8988T (cell line): ENCODE measurements around the gene ECEL1.
"Not testable (repeated sequence)": the region's sequence is repeated elsewhere in the genome, so short reads cannot be mapped to it uniquely, and the experiment has no call there.

Experiments
- DNase-seq: peaks from one replicate; pipeline ENCODE4 v3.0.0; 2011

Gene ECEL1

DNA sequence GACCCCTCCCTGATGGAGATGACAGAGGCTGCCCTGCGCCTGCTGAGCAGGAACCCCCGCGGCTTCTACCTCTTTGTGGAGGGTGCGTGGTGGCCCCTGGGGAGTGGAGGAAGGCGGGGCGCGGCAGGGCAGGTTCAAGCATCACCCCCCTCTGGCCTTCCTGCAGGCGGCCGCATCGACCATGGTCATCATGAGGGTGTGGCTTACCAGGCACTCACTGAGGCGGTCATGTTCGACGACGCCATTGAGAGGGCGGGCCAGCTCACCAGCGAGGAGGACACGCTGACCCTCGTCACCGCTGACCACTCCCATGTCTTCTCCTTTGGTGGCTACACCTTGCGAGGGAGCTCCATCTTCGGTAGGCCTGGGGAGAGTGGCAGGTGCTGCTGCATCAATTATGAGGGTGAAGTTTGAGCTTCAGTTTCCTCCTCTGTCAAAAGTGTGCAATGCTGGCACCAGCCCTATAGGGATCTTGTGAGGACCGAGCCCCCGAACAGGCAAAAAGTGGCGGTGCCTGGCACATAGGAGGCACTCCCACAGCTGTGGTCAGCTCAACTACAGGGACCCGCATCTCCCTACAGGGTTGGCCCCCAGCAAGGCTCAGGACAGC is 29.5 kb downstream of the ECEL1 start:
- peak; percentile 3 for DNase-seq

DNA sequence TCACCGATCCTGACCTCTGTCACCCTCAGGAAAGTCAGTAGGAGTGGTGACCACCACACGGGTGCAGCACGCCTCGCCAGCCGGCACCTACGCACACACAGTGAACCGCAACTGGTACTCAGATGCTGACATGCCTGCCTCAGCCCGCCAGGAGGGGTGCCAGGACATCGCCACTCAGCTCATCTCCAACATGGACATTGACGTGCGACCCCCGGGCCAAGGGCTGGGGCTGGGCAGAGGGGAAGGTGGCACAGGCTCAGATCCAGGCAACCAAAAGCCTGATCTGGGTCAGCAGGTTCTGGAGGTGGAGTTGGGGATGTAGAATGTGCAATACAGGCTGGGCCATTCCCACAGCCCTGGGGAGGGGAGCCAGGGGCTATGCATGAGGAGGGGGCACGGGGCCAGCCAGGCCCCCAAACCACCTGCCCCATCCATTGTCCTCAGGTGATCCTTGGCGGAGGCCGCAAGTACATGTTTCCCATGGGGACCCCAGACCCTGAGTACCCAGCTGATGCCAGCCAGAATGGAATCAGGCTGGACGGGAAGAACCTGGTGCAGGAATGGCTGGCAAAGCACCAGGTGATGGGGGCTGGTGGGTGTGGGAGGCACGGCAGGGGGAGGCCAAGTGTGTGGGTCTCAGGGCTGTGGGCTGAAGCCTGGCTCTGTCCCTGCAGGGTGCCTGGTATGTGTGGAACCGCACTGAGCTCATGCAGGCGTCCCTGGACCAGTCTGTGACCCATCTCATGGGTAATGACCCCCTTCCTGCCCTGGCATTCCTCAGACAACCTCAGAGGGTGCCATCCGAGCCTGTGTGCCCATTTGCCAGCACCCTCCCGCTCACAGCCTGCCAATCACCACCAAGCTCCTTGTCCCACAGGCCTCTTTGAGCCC is 30.3 kb downstream of the ECEL1 start:
- DNase-seq = peak; percentile 13

DNA sequence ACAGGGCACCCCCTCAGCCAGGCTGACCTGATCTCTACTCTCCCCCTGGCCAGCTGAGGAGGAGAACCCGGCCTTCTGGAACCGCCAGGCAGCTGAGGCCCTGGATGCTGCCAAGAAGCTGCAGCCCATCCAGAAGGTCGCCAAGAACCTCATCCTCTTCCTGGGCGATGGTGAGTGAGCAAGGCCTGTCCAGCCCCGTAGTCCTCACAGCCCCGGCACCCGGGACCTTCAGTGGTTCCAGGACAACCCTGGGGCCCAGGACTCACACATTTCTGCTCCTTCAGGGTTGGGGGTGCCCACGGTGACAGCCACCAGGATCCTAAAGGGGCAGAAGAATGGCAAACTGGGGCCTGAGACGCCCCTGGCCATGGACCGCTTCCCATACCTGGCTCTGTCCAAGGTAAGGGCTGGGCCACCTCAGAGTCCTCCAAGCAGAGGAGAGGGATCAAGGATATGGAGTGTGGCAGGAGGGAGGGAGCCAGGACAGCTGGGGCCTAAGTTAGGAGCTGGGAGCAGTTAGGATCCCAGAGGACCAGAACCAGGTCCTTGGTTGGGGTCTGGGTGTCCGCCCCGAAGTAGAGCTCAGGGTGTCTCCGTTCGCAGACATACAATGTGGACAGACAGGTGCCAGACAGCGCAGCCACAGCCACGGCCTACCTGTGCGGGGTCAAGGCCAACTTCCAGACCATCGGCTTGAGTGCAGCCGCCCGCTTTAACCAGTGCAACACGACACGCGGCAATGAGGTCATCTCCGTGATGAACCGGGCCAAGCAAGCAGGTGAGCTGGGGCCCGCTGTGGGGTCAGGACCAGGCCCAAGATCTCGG is 31.1 kb downstream of the ECEL1 start:
- DNase-seq = peak; percentile 9

DNA sequence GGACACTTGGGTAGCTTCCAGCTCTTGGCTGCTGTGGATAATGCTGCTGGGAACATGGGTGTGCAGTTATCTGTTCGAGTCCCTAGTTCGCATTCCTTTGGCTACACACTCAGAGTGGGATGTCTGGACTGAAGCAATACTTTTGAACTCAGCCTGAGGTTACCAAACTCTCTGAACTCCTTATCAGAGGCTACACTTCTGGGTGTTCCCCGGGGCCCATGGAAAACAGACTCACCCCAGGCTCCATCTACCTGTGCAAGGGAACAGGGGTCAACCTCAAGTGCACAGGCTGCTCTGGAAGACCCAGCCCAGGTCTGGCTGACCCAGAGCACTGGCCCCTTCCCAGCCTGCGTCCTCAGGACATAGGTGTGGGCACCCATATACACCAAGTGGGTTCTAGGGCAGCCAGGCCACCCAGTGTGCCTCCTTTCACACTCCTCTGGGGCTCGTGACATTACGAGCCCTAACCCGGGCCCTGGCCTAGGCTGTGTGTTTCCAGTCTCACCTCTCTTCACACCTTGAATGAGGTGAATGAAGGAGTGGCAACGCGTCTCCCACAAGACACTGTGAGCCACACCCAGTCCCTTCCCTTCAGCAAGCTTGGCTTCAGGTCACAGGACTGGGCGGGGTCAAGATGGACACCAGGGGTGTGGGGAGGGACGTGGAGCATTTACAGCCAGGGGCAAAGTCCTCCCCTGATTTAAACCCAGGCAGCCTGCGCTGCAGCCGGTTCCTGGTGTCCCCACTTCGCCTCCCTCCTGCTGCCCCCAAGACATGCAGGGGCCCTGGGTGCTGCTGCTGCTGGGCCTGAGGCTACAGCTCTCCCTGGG is 32.0 kb downstream of the ECEL1 start, which contains the start of gene ALPI:
TSS of gene ALPI (plus strand) at position 728 of the 830 bp plus-strand sequence. CDS start at position 775, 47 bp downstream.
- peak; percentile 24 for DNase-seq

DNA sequence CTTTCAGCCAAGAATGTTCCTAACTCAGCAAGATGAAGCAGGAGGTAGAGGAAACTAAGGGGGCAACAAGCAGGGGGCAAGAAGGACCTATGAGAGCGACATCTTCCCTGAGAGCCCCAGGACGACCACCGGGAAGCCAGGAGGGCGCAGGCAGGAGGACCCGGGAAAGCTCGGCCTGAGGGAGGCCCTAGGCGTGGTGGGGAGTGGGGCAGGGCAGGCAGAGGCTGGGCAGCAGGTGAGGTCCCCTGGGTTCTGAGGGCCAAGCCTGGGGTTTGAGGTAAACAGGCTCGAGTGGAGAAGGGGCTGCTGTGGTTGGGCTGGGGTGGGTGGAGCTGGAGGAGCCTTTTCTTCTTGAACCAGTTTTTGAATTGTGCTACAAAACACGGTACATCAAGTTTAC is 33.0 kb downstream of the ECEL1 start:
- DNase-seq = no peak

DNA sequence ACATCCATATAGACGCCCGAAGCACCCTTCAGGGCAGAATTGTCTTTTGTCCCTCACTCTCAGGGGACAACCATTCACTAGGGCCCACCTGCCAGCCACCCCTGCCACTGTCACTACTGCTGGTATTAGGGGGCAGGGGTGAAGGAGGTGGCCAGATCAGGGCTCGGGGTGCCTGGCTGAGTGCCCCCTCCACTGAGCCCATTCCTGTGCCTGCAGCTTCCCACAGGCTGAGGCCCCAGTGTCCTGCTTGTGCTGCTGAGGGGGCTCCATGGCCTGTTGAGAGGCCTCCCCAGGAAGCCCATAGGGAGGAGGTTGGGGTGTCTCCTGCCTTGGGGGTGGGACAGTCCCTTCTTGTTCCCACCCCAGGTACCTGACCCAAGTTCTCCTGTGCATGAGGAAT is 36.0 kb downstream of the ECEL1 start:
- peak; percentile 13 for DNase-seq

DNA sequence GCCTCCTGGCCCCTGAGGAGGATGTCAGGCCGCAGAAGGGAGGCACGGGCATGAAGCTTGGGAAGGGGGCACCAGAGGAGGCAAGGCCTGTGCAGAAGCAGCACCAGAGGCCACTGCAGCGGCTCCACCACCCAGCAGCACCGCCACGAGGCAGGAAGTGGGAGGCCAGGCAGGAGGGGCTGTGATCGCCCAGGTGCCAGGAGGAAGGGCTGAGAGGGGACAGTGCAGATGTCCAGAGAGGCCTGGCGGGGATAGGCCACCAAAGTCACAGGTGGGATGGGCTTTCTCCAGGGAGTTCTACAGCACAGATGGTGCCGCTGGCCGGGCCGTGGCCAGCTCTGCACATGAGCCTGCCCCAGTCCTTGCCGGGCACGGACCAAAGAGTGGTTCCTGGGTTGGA is 37.7 kb downstream of the ECEL1 start:
- no peak for DNase-seq

DNA sequence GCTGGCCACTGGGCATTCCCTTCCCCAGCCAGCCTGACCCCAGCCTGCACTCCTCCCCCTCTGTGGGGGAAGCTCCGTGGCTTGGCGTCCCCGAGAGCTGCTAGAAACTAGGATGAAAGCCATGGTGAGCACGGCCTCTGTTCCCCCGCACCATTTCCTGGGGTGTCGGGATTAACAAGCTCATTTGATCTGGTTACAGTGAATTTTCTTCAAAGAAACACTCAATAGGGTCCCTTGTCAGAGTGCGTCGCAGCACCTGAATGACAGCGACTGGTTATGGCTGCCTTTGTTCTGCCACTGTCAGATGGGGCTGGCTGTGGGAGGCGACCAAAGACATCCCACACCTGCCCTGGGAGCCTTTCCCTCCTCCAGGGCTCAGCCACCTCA is 39.3 kb downstream of the ECEL1 start:
- DNase-seq = no peak

DNA sequence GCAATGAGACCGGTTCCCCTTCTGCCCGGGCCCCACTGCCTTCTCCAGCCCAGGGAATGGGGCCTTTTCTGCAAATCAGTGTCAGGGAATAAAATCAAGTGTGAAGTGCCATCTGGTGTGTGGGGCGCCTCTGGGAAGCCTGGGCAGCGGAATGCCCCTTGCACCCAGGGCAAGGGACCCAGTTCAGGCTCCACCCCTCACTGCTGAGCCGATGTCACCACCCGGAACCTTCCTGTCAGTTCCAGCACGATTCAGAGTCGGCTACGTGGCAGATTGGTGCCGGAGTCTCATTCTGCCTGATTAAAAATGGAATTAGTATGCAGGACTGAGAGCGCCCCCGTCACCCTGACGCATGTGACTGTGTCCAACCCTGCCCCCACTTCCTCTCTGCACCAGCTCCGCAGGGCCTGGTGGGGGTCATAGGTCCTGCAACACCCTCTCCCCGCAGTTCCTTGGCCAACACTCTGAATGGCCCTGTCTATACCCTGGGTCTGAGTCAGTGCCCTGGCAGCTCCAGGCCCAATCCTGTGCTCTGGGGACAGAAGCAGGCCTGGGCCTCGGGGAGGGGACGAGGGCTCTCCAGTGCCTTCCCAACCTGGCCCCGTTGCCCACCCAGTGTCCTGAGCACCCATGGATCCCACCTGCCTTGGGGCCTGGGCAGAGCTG is 39.9 kb downstream of the ECEL1 start:
- no peak for DNase-seq

DNA sequence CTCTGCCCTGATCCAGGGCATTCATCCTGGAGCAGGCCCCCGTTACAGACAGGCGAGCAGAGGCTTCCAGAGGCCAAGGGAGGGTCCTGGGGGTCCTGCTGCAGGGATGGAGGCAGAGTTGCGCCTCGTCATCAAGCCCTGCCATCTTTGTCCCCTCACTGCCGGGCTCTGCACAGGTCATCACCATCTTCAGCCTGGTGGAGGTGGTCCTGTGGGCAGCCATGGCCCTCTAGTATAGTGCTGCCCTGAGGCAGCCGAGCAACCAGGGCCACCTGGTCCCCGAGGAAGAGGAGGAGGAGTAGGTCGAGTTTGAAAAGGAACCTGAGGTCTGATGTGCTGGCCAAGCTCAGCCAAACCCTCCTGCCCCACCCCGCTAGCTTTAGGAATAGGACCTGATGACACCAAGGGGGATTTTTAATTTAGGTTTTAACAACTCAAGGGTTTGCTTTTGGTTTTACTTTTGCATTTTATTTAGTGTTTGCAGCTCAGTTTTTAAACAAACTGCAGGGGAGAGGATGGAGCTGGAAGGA is 40.5 kb downstream of the ECEL1 start:
- no peak for DNase-seq

DNA sequence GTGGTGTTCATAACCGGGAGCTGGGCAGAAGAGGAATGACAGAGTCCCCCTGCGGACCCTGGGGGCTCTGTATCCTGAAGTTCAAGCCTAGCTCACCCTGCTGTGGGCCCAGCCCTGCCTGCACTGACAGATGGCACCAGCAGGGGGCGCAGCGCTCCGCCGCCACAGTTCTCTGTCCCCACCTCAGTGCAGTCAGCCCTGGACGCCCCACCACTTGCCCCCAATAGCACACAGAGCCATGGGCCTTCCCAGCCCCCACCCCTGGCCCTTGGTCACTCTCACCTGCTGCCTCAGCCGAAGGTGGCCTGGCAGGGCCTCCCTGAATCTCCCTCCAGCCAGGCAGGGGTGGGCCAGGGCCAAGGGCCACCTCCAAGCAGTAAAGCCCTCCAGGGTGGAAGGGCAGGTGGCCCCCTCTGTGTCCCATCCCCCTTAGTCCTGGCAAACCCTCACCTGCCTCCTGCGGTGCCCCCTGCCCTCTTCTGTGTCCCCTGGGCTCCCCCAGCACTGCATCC is 41.3 kb downstream of the ECEL1 start:
- not testable (repeated sequence) for DNase-seq

DNA sequence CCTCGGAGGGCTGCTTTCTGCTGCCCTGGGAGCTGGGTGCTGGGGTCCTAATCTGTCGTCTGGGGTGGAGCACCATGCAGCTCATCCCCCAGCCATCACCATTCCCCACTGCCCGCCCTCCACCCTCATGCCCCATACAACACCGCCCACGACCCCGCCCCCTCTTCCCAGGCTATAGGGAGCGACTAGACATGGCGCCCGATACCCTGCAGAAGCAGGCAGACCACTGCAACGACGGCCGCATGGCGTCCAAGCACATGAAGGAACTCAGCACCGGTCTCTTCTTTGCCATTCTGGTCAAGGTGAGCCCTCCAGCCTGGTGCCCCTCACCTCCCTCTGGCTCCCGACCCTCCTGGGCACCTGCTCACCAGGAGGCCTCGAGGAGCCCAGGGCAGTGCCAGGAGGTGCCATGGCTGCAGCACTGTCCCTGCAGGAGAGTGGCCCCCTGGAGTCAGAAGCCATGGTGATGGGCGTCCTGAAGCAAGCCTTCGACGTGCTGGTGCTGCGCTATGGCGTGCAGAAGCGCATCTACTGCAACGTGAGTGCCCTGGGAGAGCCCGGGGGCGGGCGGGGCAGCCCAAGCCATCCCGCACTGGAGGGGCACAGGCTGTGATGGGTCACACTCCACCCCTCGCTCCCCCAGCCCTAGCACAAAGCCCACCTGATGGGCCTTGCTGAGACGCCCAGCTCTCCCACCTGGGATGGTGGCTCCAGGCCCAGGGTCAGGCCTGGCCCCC is 42.3 kb downstream of the ECEL1 start:
- DNase-seq = not testable (repeated sequence)

DNA sequence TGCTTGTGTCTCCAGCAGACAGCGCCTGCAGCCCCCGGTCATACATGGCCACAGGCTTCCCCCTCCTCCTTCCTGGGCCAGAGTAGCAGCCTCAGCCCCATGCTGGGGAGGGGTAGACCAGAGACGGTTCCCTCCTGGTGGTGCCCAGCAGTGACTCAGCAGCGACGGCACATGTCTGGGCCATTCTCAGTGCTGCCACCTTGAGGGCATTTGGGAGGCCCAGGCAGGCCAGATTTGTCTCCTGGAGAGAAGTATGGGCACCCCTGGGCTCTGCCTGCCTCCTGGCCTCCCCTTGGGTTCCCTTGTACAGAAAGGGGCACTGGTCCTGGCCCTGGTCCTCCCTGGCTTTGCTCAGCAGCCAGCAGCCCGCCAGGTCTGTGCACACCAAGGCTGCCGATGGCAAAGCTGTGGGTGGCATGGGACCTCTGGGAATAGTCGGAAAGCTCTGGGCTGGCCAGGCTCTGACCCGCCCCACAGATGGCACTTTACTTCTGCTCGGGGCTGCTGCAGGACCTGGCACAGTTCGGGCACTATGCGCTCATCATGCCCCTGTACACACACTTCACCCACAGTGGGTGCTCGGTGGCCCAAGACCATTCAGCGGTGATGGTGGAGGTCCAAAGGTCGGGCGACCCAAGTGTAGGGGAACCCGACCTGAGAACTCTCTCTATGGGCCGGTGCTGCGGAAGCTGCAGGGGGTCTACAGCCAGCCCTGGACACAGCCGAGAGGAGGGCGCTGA is 43.1 kb downstream of the ECEL1 start:
- peak; percentile 88 for DNase-seq

DNA sequence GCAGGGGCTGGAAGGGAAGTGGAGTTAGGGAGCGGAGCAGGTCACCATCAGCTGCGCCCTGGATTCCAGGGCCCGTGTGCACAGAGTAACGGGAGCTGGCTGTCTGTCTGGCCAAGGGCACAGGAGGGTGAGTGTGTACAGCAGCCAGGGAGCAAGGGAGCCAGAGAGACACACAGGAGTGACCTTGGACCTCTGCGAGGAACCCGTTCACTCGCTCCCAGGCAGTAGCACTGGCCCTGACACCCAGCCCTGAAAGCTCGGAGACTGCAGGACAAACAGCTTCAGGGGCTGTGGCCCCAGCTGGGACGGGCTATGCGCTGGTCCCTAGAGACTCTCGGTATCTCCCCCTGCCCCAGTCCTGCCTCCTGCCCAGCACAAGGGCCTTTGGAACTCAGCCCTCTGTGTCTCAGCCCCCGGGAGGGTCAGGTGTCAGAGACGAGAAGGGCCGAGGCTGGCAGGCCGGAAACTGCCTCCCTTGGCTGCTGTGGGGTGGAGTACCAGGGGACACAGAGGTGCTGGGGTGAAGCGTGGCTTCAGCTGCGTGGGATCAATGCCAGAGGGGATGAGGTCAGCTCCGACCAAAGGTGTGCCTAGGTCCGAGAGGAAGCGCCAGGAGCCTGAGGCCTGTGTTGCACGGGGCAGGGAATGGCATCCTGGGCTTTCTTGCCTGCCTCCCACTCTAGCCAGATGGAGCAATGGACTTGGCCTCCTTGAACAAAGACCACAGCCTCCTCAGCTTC is 43.8 kb downstream of the ECEL1 start:
- not testable (repeated sequence) for DNase-seq

DNA sequence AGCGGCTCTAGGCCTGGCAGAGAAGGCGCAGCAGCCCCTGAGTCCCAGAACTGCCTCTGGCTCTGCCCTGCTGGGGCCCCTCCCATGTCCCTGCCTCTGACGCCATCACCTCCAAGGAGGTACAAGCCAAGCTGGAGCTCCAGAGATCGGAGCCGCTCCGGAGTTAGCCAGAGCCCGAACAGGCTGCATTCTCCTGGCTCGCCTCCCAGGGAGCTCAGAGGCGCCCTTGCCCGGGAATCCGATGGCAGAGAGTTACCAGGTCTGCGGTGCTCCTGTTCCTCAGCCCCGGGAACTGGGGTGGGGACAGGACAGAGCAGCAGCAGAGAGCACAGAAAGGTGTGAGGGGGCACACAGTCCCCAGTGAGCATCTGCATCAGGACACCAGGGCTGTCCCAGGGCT is 44.6 kb downstream of the ECEL1 start:
- not testable (repeated sequence) for DNase-seq

DNA sequence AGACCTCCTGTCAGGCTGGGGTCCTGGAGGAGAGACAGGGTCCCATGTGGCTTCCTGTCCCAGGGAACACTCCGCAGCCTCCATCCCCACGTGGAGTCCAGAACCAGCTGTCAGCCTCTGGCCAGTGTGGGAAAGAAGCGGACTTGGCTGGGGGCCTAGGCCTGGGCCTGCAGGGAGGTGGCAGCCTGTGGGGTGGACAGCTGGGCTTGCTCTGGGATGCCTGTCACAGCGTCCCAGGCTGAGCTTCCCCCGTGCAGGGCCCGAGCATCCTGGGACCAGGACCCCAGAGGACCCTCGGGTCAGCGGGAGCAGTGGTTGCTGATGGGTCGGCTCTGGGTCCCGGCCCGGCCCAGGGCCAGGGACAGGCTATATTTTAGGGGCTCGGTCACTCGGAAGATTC is 45.2 kb downstream of the ECEL1 start:
- not testable (repeated sequence) for DNase-seq

DNA sequence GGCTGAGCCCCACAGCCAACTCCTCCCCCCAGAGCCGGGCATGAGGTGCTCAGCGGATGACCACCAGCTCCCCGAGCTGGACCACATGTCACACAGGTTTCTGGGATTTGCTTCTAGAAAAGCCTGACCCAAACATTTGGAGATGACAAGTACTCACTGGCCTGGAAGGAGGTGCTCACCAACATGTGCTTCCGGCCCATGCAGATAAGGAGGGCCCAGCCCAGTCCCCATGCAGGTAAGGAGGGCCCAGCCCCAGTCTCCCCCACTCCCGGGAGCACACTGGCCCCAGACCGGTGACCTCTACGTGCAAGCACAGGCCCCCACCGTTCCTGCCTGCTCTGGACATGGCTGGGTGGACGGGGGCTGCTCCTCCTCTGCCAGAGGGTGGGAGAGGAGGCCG is 45.7 kb downstream of the ECEL1 start:
- peak; percentile 12 for DNase-seq

DNA sequence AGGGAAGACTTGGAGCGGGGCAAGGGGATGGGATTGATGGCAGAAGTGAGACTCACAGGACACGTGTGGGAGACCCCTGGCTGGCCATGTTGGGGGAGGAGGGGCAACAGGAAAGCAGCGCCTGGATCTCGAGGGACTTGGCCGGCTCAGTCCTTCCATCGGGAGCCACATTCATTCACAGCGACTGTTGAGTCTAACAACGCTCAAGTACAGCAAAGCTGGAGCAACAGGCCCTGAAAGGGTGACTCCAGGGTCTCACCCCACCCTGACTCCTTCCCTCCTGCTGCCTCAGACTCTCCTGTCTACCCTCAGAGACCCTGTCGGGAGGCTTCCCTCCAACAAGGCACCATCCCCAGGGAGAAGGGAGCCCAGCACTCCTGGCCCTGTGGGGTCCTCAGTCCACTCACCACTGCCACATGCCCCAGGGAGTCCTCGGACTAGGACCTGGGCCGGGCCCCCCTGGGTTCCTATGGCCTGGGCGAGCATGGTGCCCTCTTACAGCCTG is 46.4 kb downstream of the ECEL1 start:
- peak; percentile 4 for DNase-seq
